ENCODE measurements around the gene BAD. TPM values are rescaled to one million over a fixed set of nuclear protein-coding genes. Genes with fewer than 3 reads are reported as not detected.

Gene BAD
- total RNA-seq, 1 experiment from 2014 or later = 67.4 TPM

- Mint-ChIP-seq H3K4me3 (ENCODE audit: unreplicated experiment) (peak overlapping the region; percentile 80), H3K4me1 (ENCODE audit: insufficient read depth, unreplicated experiment) (peaks cover 8% of the 10 kb centered on the region), H3K36me3 (ENCODE audit: insufficient read depth, unreplicated experiment) (peaks cover 6% of the 10 kb centered on the region), H3K9me3 (ENCODE audit: unreplicated experiment) (no peaks in the 10 kb centered on the region), H3K27me3 (ENCODE audit: insufficient read depth, unreplicated experiment) (no peaks in the 10 kb centered on the region), H3K27ac (ENCODE audit: low read depth, unreplicated experiment) (no peak overlapping the region)
- no TSS peak for BruUV-seq (replicated peaks)
- no peak for DNase-seq (ENCODE audit: unreplicated experiment)
- ChIA-PET CTCF (interaction anchor here (0.6 to 4.7 kb wide), 5 partner anchors 9 to 132 kb away, joined by 3 to 22 read pairs (median 3); no protein-coding TSS in a partner anchor), POLR2A (interaction anchor here (0.8 to 11.9 kb wide), 7 partner anchors 11 to 93 kb away, joined by 3 to 122 read pairs (median 3); partner anchors contain the start of genes FKBP2, PPP1R14B, PRDX5 and TRMT112)
- intact Hi-C loops (cut with micrococcal nuclease) = no loop called here
- no peak for TF ChIP-seq CTCF (IDR thresholded peaks at IDR 0.05; ENCODE audit: unreplicated experiment)
Measured at GRCh38 chr11:64224891-64225607, 59.4 kb downstream of the BAD start.

GRCh38 chr11:64224151-64224890 lies 60.1 kb downstream of the BAD start:
- H3K27ac Mint-ChIP-seq (ENCODE audit: low read depth, unreplicated experiment) = no peak overlapping the region
- ChIA-PET POLR2A (interaction anchor here (0.5 to 11.9 kb wide), 6 partner anchors 9 to 1434 kb away, joined by 3 to 122 read pairs (median 3); partner anchors contain the start of genes FKBP2, PPP1R14B, PRDX5 and TRMT112), CTCF (interaction anchor here (0.6 to 4.7 kb wide), 5 partner anchors 17 to 131 kb away, joined by 3 to 22 read pairs (median 3); no protein-coding TSS in a partner anchor)
- peak overlapping the region; percentile 80 for H3K4me3 Mint-ChIP-seq (ENCODE audit: unreplicated experiment)
- DNase-seq (ENCODE audit: unreplicated experiment) = peak; percentile 81
- peaks cover 8% of the 10 kb centered on the region for H3K4me1 Mint-ChIP-seq (ENCODE audit: insufficient read depth, unreplicated experiment)
- TF ChIP-seq CTCF (IDR thresholded peaks at IDR 0.05; ENCODE audit: unreplicated experiment) = no peak
- no TSS peak for BruUV-seq (replicated peaks)
- H3K27me3 Mint-ChIP-seq (ENCODE audit: insufficient read depth, unreplicated experiment) = no peaks in the 10 kb centered on the region
- intact Hi-C loops (cut with micrococcal nuclease) = no loop called here
- H3K36me3 Mint-ChIP-seq (ENCODE audit: insufficient read depth, unreplicated experiment) = peaks cover 7% of the 10 kb centered on the region
- no peaks in the 10 kb centered on the region for H3K9me3 Mint-ChIP-seq (ENCODE audit: unreplicated experiment)

- Mint-ChIP-seq H3K36me3 (ENCODE audit: insufficient read depth, unreplicated experiment) (peaks cover 15% of the 10 kb centered on the region), H3K4me3 (ENCODE audit: unreplicated experiment) (no peak overlapping the region)
- no TSS peak for BruUV-seq (replicated peaks)
Measured at GRCh38 chr11:64223001-64223651, 61.3 kb downstream of the BAD start.

More at GRCh38 chr11:64223001-64223651, 61.3 kb downstream of the BAD start:
- ChIA-PET POLR2A (interaction anchor here (11.9 kb wide), 1 partner anchor 20 kb away, joined by 122 read pairs; the partner anchor contains the start of genes FKBP2 and PPP1R14B), CTCF (interaction anchor here (0.5 to 4.7 kb wide), 6 partner anchors 17 to 1449 kb away, joined by 3 to 22 read pairs (median 3); partner anchors contain the start of gene TMEM179B)
- TF ChIP-seq CTCF (IDR thresholded peaks at IDR 0.05; ENCODE audit: unreplicated experiment) = no peak
- no peaks in the 10 kb centered on the region for H3K27me3 Mint-ChIP-seq (ENCODE audit: insufficient read depth, unreplicated experiment)
- no peak overlapping the region for H3K27ac Mint-ChIP-seq (ENCODE audit: low read depth, unreplicated experiment)
- no peak for DNase-seq (ENCODE audit: unreplicated experiment)
- intact Hi-C loops (cut with micrococcal nuclease) = no loop called here
- H3K9me3 Mint-ChIP-seq (ENCODE audit: unreplicated experiment) = no peaks in the 10 kb centered on the region
- peaks cover 8% of the 10 kb centered on the region for H3K4me1 Mint-ChIP-seq (ENCODE audit: insufficient read depth, unreplicated experiment)
